Epidermal melanocyte (primary cell): ENCODE measurements around the gene SMC1A.
"Not testable (repeated sequence)": the region's sequence is repeated elsewhere in the genome, so short reads cannot be mapped to it uniquely, and the experiment has no call there.

ENCODE experiments used
- DNase-seq: peaks from one replicate; pipeline ENCODE4 v3.0.0; 2011; ENCODE audit warnings: low spot score; ENCODE audit not compliant: insufficient read length

Gene SMC1A

GRCh38 chrX:53422086-53422860, at the start of gene SMC1A:
Gene SMC1A (minus strand): TSS chrX:53422654. CDS start chrX:53422600, 54 bp downstream.
- peak; percentile 85 for DNase-seq

GRCh38 chrX:53471346-53471745, 48.9 kb upstream of the SMC1A start:
- DNase-seq: no peak

- DNase-seq: not testable (repeated sequence)
These were observed 46.2 kb upstream of the SMC1A start for GRCh38 chrX:53468659-53469058.

- DNase-seq: no peak
These were observed 35.6 kb upstream of the SMC1A start for GRCh38 chrX:53458082-53458481.

- DNase-seq: no peak
These were observed 33.8 kb upstream of the SMC1A start for GRCh38 chrX:53456254-53456653.

- DNase-seq: no peak
These were observed 30.4 kb upstream of the SMC1A start for GRCh38 chrX:53452812-53453211.

GRCh38 chrX:53449632-53450031, 27.2 kb upstream of the SMC1A start:
- DNase-seq: no peak

GRCh38 chrX:53447441-53447840, 25.0 kb upstream of the SMC1A start:
- DNase-seq: no peak

GRCh38 chrX:53445977-53446376, 23.5 kb upstream of the SMC1A start:
- no peak for DNase-seq

- DNase-seq: no peak
These were observed 19.8 kb upstream of the SMC1A start for GRCh38 chrX:53442322-53442631.

- DNase-seq: peak; percentile 63
These were observed 19.3 kb upstream of the SMC1A start for GRCh38 chrX:53441531-53442321.

GRCh38 chrX:53440621-53441517, 18.4 kb upstream of the SMC1A start:
- no peak for DNase-seq

- DNase-seq: no peak
These were observed 17.6 kb upstream of the SMC1A start for GRCh38 chrX:53440101-53440500.

GRCh38 chrX:53438832-53439230, 16.4 kb upstream of the SMC1A start:
- no peak for DNase-seq

GRCh38 chrX:53438174-53438831, 15.8 kb upstream of the SMC1A start:
- no peak for DNase-seq

GRCh38 chrX:53437206-53437605, 14.8 kb upstream of the SMC1A start:
- DNase-seq: no peak

GRCh38 chrX:53435997-53436396, 13.5 kb upstream of the SMC1A start:
- DNase-seq: no peak

- DNase-seq: peak; percentile 60
These were observed 11.5 kb upstream of the SMC1A start, which contains the start of gene HSD17B10 for GRCh38 chrX:53433651-53434639. Gene HSD17B10 (minus strand): TSS chrX:53434370. CDS start chrX:53434345, 25 bp downstream.

GRCh38 chrX:53430231-53430630, 7.8 kb upstream of the SMC1A start:
- no peak for DNase-seq

- no peak for DNase-seq
These were observed 7.3 kb upstream of the SMC1A start for GRCh38 chrX:53429755-53430154.
